Ureter (tissue), 1 donor: ENCODE data around the gene MTR. TPM values are rescaled to one million over a fixed set of nuclear protein-coding genes. Genes with fewer than 3 reads are reported as not detected.
"Not testable (repeated sequence)": the region's sequence is repeated elsewhere in the genome, so short reads cannot be mapped to it uniquely, and the experiment has no call there.

Source experiments
- DNase-seq: peaks from one replicate; pipeline ENCODE4 v3.0.0-alpha.2; 2020; ENCODE audit warnings: low spot score
- total RNA-seq: library from RNA; stranded (reverse); gene quantifications from one replicate; pipeline ENCODE4 v1.2.4, GENCODE V29; 2023
- donor health status: DM: yes; HTN: yes; CAD: no.

Gene MTR
- total RNA-seq, 1 donor from 2014 or later = 72.0 TPM

GRCh38 chr1:236833575-236833974 lies 38.5 kb downstream of the MTR start:
- no peak for DNase-seq

- DNase-seq = no peak
These were observed 39.8 kb downstream of the MTR start for GRCh38 chr1:236834876-236835275.

GRCh38 chr1:236835491-236835890 lies 40.4 kb downstream of the MTR start:
- DNase-seq = no peak

GRCh38 chr1:236836157-236836556 lies 41.1 kb downstream of the MTR start:
- no peak for DNase-seq

GRCh38 chr1:236837115-236837514 lies 42.0 kb downstream of the MTR start:
- DNase-seq = no peak

- DNase-seq = no peak
These were observed 42.8 kb downstream of the MTR start for GRCh38 chr1:236837897-236838296.

GRCh38 chr1:236841341-236841740 lies 46.2 kb downstream of the MTR start:
- DNase-seq = no peak

- DNase-seq = no peak
These were observed 49.6 kb downstream of the MTR start for GRCh38 chr1:236844499-236845271.

- no peak for DNase-seq
These were observed 50.7 kb downstream of the MTR start for GRCh38 chr1:236845830-236846229.

GRCh38 chr1:236848274-236848923 lies 53.3 kb downstream of the MTR start:
- no peak for DNase-seq

GRCh38 chr1:236850077-236850979 lies 55.2 kb downstream of the MTR start:
- DNase-seq = no peak

GRCh38 chr1:236851871-236852270 lies 56.8 kb downstream of the MTR start:
- no peak for DNase-seq

- DNase-seq = no peak
These were observed 59.0 kb downstream of the MTR start for GRCh38 chr1:236853921-236854604.

GRCh38 chr1:236854605-236854983 lies 59.5 kb downstream of the MTR start:
- no peak for DNase-seq

- DNase-seq = not testable (repeated sequence)
These were observed 61.6 kb downstream of the MTR start for GRCh38 chr1:236856649-236857048.

- DNase-seq = no peak
These were observed 63.1 kb downstream of the MTR start for GRCh38 chr1:236858165-236858564.

GRCh38 chr1:236860101-236860500 lies 65.0 kb downstream of the MTR start:
- DNase-seq = no peak

GRCh38 chr1:236860674-236861073 lies 65.6 kb downstream of the MTR start:
- DNase-seq = no peak

GRCh38 chr1:236861560-236862218 lies 66.6 kb downstream of the MTR start:
- no peak for DNase-seq

- no peak for DNase-seq
These were observed 67.1 kb downstream of the MTR start for GRCh38 chr1:236862219-236862591.

- DNase-seq = no peak
These were observed 67.6 kb downstream of the MTR start for GRCh38 chr1:236862615-236863211.
